H1 (cell line): ENCODE measurements around the gene ADGRG1. TPM values are rescaled to one million over a fixed set of nuclear protein-coding genes. Genes with fewer than 3 reads are reported as not detected.

Experiments
- CTCF ChIA-PET: fragments of 300-600 bp; sonication (Branson Sonifier 250); formaldehyde crosslinking; loops from one replicate; lab custom pipeline; 2021; ENCODE audit not compliant: partially characterized antibody; lab: Charles Lee
- POLR2A ChIA-PET: fragments of 300-600 bp; sonication (Branson Sonifier 250); formaldehyde crosslinking; loops from one replicate; lab custom pipeline; 2021; ENCODE audit warnings: inconsistent platforms; ENCODE audit not compliant: partially characterized antibody; lab: Charles Lee
- DNase-seq, 2 experiments: peaks; one replicate each; pipeline versions ENCODE4 v3.0.0 to v3.0.0-alpha.2; 2010 to 2022; ENCODE audit warnings: low spot score in 2 of 2, low read depth in 1 of 2, mixed read lengths in 1 of 2
- FAIRE-seq: peaks from 2 replicates; lab custom pipeline; 2011; peaks lifted over from hg19 to GRCh38; lab: Jason Lieb, UNC
- H2AFZ ChIP-seq: 2 replicates; pipeline ENCODE4 v1.8.1; 2012; ENCODE audit warnings: low read length, inconsistent platforms
- H2AK5ac ChIP-seq: 2 replicates; pipeline ENCODE4 v1.6.1; 2013; ENCODE audit warnings: low read depth, low read length
- H2BK120ac ChIP-seq: replicated peaks from 2 replicates; pipeline ENCODE3; 2013; ENCODE audit warnings: low read depth, low read length, inconsistent platforms
- H2BK12ac ChIP-seq: 2 replicates; pipeline ENCODE4 v1.6.1; 2013; ENCODE audit warnings: low read depth, low read length
- H2BK15ac ChIP-seq: 2 replicates; pipeline ENCODE4 v1.6.1; 2013; ENCODE audit warnings: low read length
- H2BK20ac ChIP-seq: 2 replicates; pipeline ENCODE4 v1.6.1; 2013; ENCODE audit warnings: low read length
- H2BK5ac ChIP-seq: 2 replicates; pipeline ENCODE4 v1.6.1; 2013; ENCODE audit warnings: low read depth, low read length
- H3K14ac ChIP-seq: 2 replicates; pipeline ENCODE4 v1.6.1; 2013; ENCODE audit warnings: inconsistent platforms; ENCODE audit not compliant: insufficient read length
- H3K18ac ChIP-seq: 2 replicates; pipeline ENCODE4 v1.6.1; 2013; ENCODE audit warnings: low read length; ENCODE audit errors: extremely low read depth
- H3K23ac ChIP-seq: 2 replicates; pipeline ENCODE4 v1.6.1; 2013; ENCODE audit warnings: inconsistent platforms; ENCODE audit not compliant: insufficient read length
- H3K23me2 ChIP-seq: 2 replicates; pipeline ENCODE4 v1.6.1; 2013; ENCODE audit warnings: low read depth, low read length
- H3K27ac ChIP-seq: 2 replicates; pipeline ENCODE4 v1.6.1; 2011; ENCODE audit warnings: low read depth, low read length, inconsistent platforms
- H3K27me3 ChIP-seq, 4 experiments: replicated peaks in 1 of 4; 1 replicate in 1 of 4; 2 replicates in 3 of 4; pipeline versions ENCODE4 v1.6.1 to v1.8.1; 2011 to 2013; ENCODE audit warnings: low read length in 3 of 4, mild to moderate bottlenecking in 3 of 4, inconsistent platforms in 2 of 4, mixed read lengths in 2 of 4, moderate library complexity in 1 of 4; ENCODE audit not compliant: control insufficient read depth in 3 of 4, insufficient read depth in 3 of 4; ENCODE audit errors: extremely low read depth in 1 of 4
- H3K36me3 ChIP-seq, 4 experiments: 2 replicates each; pipeline versions ENCODE4 v1.6.1 to v1.8.1; 2011 to 2013; ENCODE audit warnings: mild to moderate bottlenecking in 4 of 4, low read length in 3 of 4, moderate library complexity in 2 of 4, control low read depth in 1 of 4, inconsistent platforms in 1 of 4; ENCODE audit not compliant: insufficient read depth in 4 of 4, control insufficient read depth in 2 of 4
- H3K4ac ChIP-seq: replicated peaks from 2 replicates; pipeline ENCODE3; 2013; ENCODE audit warnings: low read length, low read depth, mixed read lengths, inconsistent platforms; ENCODE audit not compliant: insufficient read length
- H3K4me1 ChIP-seq, 4 experiments: replicated peaks in 1 of 4; 1 replicate in 1 of 4; 2 replicates in 3 of 4; pipeline versions ENCODE4 v1.6.1 to v1.8.1; 2011 to 2013; ENCODE audit warnings: low read length in 3 of 4, inconsistent platforms in 2 of 4, mixed read lengths in 1 of 4; ENCODE audit not compliant: insufficient read depth in 4 of 4, control insufficient read depth in 3 of 4
- H3K4me2 ChIP-seq, 2 experiments: 2 replicates each; pipeline versions ENCODE4 v1.6.1 to v1.8.1; 2011 to 2013; ENCODE audit warnings: low read depth in 2 of 2, low read length in 2 of 2, control low read depth in 1 of 2, inconsistent platforms in 1 of 2, mild to moderate bottlenecking in 1 of 2; ENCODE audit not compliant: insufficient read depth in 1 of 2
- H3K4me3 ChIP-seq, 4 experiments: fragments of 200-600, 300-600 bp in 1 of 4; sonication (generic), shearing (Covaris generic), sonication (Bioruptor Twin) in 1 of 4; 2 replicates each; pipeline versions ENCODE4 v1.5.1 to v1.8.1; 2011 to 2016; ENCODE audit warnings: low read length in 4 of 4, low read depth in 3 of 4, control low read depth in 2 of 4, inconsistent platforms in 2 of 4, mild to moderate bottlenecking in 2 of 4, mixed read lengths in 1 of 4, moderate library complexity in 1 of 4; ENCODE audit not compliant: insufficient read depth in 2 of 4; ENCODE audit errors: extremely low read depth in 1 of 4
- H3K56ac ChIP-seq: replicated peaks from 2 replicates; pipeline ENCODE3; 2013; ENCODE audit warnings: low read depth, mild to moderate bottlenecking, mixed read lengths, low read length, inconsistent platforms; ENCODE audit not compliant: insufficient read length
- H3K79me1 ChIP-seq: 2 replicates; pipeline ENCODE4 v1.6.1; 2013; ENCODE audit warnings: low read depth, low read length, control low read depth
- H3K79me2 ChIP-seq, 2 experiments: 2 replicates each; pipeline versions ENCODE4 v1.6.1 to v1.8.1; 2012 to 2013; ENCODE audit warnings: low read length in 2 of 2, mild to moderate bottlenecking in 2 of 2, inconsistent platforms in 1 of 2; ENCODE audit not compliant: insufficient read depth in 2 of 2, control insufficient read depth in 1 of 2
- H3K9ac ChIP-seq, 4 experiments: replicated peaks in 1 of 4; 1 replicate in 1 of 4; 2 replicates in 3 of 4; pipeline versions ENCODE4 v1.6.1 to v1.8.1; 2011 to 2013; ENCODE audit warnings: low read depth in 3 of 4, low read length in 3 of 4, control low read depth in 2 of 4, mild to moderate bottlenecking in 2 of 4, moderate library complexity in 2 of 4, inconsistent platforms in 1 of 4; ENCODE audit errors: extremely low read depth in 1 of 4
- H3K9me3 ChIP-seq, 2 experiments: 2 replicates each; pipeline versions ENCODE4 v1.6.1 to v1.8.1; 2012 to 2013; ENCODE audit warnings: mild to moderate bottlenecking in 2 of 2, moderate library complexity in 2 of 2, control low read depth in 1 of 2, inconsistent platforms in 1 of 2, low read depth in 1 of 2, low read length in 1 of 2, mixed read lengths in 1 of 2; ENCODE audit not compliant: insufficient read depth in 2 of 2
- H4K20me1 ChIP-seq, 2 experiments: replicated peaks in 1 of 2; 2 replicates each; pipeline versions ENCODE3 to v1.8.1; 2011 to 2013; ENCODE audit warnings: inconsistent platforms in 2 of 2, low read length in 2 of 2, mild to moderate bottlenecking in 1 of 2; ENCODE audit not compliant: insufficient read depth in 2 of 2, control insufficient read depth in 1 of 2
- H4K5ac ChIP-seq: 2 replicates; pipeline ENCODE4 v1.6.1; 2013; ENCODE audit warnings: low read length, low read depth, mixed read lengths, inconsistent platforms; ENCODE audit not compliant: insufficient read length
- H4K8ac ChIP-seq: 2 replicates; pipeline ENCODE4 v1.8.0; 2013; ENCODE audit warnings: mild to moderate bottlenecking, moderate library complexity, low read length, inconsistent platforms; ENCODE audit not compliant: insufficient read depth; ENCODE audit errors: extremely low read depth
- H4K91ac ChIP-seq: replicated peaks from 2 replicates; pipeline ENCODE3; 2013; ENCODE audit warnings: low read length, mixed read lengths, inconsistent platforms; ENCODE audit not compliant: insufficient read length
- KDM1A ChIP-seq: fragments of 200-600, 300-600 bp; sonication (generic); IDR thresholded peaks from 2 replicates; pipeline ENCODE4 v1.7.1; 2016; ENCODE audit warnings: mild to moderate bottlenecking, low read length, borderline replicate concordance
- WGBS, 2 experiments: shearing (Covaris generic) in 1 of 2; methylation state at CpG; one replicate each; pipeline versions ENCODE4 v1.1.6 to v1.1.7; 2013 to 2015; ENCODE audit warnings: low lambda C conversion rate in 2 of 2, mixed read lengths in 2 of 2, inconsistent platforms in 1 of 2, low coverage in 1 of 2, missing lambda C conversion rate in 1 of 2; ENCODE audit not compliant: insufficient replicate concordance in 2 of 2, insufficient coverage in 1 of 2, insufficient read length in 1 of 2; ENCODE audit errors: extremely low coverage in 1 of 2, missing lambda C conversion rate in 1 of 2; 5-methylcytosine and 5-hydroxymethylcytosine counted together
- polyA plus RNA-seq, 7 experiments: library from polyadenylated mRNA; depleted of rRNA in 3 of 7; stranded (reverse) in 5 of 7; unstranded in 2 of 7; fragments of >200 nt in 5 of 7; fragments of 200-250 nt in 2 of 7; gene quantifications; 1 replicate in 5 of 7; 2 replicates in 1 of 7; 4 replicates in 1 of 7; pipeline versions ENCODE4 v1.2.1 to v1.2.3, GENCODE V29; 2011 to 2013; ENCODE audit warnings: missing spikeins in 2 of 7, mixed read lengths in 2 of 7
- total RNA-seq: library from RNA; stranded (reverse); fragmentation: NEBNext Ultra II Directional; extraction: Animal tissue kit (Norgen Biotek cat#: 25700); gene quantifications from 2 replicates; pipeline ENCODE4 v1.2.1, GENCODE V29; 2021
- TF ChIP-seq, protein P1 (sequence below): IDR thresholded peaks from 2 replicates; pipeline ENCODE4 v1.6.1; 2012; ENCODE audit warnings: low read length, inconsistent platforms

Gene ADGRG1
- total and polyA plus RNA-seq, 2 of the 8 experiments (the other 6 are each of a cell fraction or from before 2014, with no cell fraction given): 1.3 to 2.6 TPM

DNA sequence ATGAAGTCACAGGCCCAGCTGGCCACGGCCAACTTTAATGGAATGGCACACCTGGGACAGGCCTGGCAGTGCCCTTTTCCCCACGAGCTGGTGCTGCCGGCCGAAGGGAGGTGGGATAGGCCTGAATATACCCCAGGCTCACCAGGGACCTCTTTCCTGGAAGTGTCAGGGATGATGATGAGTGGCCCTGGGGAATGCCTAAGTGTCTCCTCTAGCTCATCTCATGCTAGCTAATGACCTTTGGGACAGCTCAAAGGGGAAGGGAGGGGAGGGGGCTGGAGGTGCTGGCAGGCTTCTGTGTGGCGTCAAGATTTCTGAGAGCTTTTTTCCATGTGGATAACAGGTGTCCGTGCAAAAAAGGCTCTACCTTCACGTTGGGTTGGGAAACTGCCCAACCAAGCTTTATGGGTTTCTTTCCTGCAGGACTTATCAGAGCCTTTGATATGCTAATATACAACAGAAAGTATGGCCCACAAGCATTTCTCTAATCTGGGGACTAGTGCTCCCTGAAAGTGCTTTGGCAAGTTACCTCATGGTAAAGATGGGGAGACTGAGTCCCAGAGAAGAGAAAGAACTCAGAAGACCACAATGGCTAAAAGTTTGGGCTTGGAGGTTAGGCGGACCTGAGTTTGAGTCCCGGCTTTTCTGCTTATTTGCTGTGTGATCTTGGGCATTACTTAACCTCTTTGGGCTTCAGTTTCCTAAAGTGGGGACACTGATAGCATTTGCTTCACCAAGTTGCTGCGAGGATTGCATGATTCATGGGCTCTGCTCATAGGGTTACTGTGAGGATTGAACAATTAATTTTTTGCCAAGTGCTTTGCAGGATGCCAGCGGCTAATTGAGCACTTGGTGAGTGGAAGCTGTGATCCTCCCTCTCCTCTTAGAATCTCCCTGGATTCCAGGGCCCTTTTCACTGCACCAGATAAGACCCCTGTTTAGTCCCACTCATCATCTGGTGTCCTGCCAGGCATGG is 14.0 kb downstream of the ADGRG1 start:
- Histone ChIP-seq H3K4me3 (no peak overlapping the region), H2BK5ac (no peak overlapping the region), H3K4ac (no peak overlapping the region), H4K5ac (no peak overlapping the region), H2AK5ac (no peak overlapping the region), H4K20me1 (peaks cover 0 to 9% of the 10 kb centered on the region in 2 experiments), H2BK15ac (no peak overlapping the region), H3K9me3 (no peaks in the 10 kb centered on the region; a peak in 2 of 4 replicates), H3K14ac (no peak overlapping the region), H3K79me2 (no peaks in the 10 kb centered on the region), H3K27me3 (peaks cover 0 to 6% (median 4%) of the 10 kb centered on the region in 4 experiments; a peak in 5 of 7 replicates), H2BK20ac (no peak overlapping the region), H4K91ac (no peak overlapping the region), H3K23me2 (no peaks in the 10 kb centered on the region; the same call in 1 of the 2 replicates), H3K18ac (no peak overlapping the region), H3K4me2 (no peak overlapping the region), H2BK120ac (no peak overlapping the region), H2AFZ (no peak overlapping the region), H3K27ac (no peak overlapping the region), H3K23ac (no peak overlapping the region), H4K8ac (no peak overlapping the region), H3K79me1 (no peaks in the 10 kb centered on the region; the same call in 1 of the 2 replicates), H3K56ac (no peak overlapping the region), H2BK12ac (no peak overlapping the region), H3K4me1 (peaks cover 0 to 3% (median 1%) of the 10 kb centered on the region in 4 experiments; a peak in 4 of 7 replicates), H3K36me3 (no peaks in the 10 kb centered on the region; a peak in 1 of 8 replicates), H3K9ac (no peak overlapping the region)
- FAIRE-seq: no peak
- ChIA-PET CTCF (interaction anchor here (0.7 to 6.4 kb wide), 12 partner anchors 15 to 94 kb away, joined by 3 to 43 read pairs (median 6); partner anchors contain the start of genes ADGRG1 and ADGRG3), POLR2A (interaction anchor here (0.6 to 1.9 kb wide), 4 partner anchors 12 to 431 kb away, joined by 3 to 6 read pairs (median 4); no protein-coding TSS in a partner anchor)
- DNase-seq: no peak
- TF ChIP-seq KDM1A: 0 out of 2 replicates have a peak, but pooled peaks have one; percentile 39
- TF ChIP-seq, protein P1, sequence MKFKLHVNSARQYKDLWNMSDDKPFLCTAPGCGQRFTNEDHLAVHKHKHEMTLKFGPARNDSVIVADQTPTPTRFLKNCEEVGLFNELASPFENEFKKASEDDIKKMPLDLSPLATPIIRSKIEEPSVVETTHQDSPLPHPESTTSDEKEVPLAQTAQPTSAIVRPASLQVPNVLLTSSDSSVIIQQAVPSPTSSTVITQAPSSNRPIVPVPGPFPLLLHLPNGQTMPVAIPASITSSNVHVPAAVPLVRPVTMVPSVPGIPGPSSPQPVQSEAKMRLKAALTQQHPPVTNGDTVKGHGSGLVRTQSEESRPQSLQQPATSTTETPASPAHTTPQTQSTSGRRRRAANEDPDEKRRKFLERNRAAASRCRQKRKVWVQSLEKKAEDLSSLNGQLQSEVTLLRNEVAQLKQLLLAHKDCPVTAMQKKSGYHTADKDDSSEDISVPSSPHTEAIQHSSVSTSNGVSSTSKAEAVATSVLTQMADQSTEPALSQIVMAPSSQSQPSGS: no peak
- WGBS, 2 experiments: 89% methylated on average over 11 of the region's 11 CpGs; no CpG with 5 or more reads in 1 of the 2 experiments
